ENCODE data around the gene MYO1F. TPM values are rescaled to one million over a fixed set of nuclear protein-coding genes. Genes with fewer than 3 reads are reported as not detected.
"Not testable (repeated sequence)": the region's sequence is repeated elsewhere in the genome, so short reads cannot be mapped to it uniquely, and the experiment has no call there.

The MYO1F gene
- 1 to 10 TPM; 6.1 to 9.4 TPM for total RNA-seq

DNA sequence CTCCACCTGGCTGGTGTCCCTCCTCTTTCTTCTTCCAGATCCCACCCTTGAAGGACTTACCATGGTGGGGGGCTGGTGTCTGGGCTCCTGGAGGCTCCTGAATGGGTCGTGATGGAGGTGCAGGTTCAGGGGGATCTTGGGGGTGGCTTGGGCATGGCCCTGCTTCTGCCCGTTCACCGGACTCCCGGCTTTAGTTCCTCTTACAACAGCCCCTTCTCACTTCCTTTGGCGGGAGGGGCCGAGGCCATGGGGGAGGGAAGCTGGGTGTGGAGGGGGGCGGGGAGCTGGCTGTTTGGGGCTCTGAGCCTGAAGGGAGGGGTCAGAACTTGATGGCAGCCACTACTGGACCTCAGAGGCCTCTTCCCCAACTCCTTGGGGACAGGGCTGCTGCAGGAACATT, at the start of gene MYO1F:
Gene MYO1F (minus strand): TSS at position 196 of the 400 bp plus-strand sequence. CDS start 133 bp downstream, at position 63.
- DNase-seq (ENCODE audit: low spot score), result no peak
- Histone ChIP-seq H3K4me3 (peak within 1 kb of the TSS in 1 of 2 donors; percentile 11), H3K27me3 (replicated peaks; ENCODE audit: insufficient read depth) (no peaks in the 10 kb centered on the region), H3K36me3 (no peaks in the 10 kb centered on the region), H3K9me3 (no peaks in the 10 kb centered on the region), H3K27ac (no peak within 1 kb of the TSS), H3K4me1 (replicated peaks) (no peaks in the 10 kb centered on the region)
- intact Hi-C loops (cut with DNase I), result loop anchor here (10.0 kb wide), 1 partner anchor 162 kb away; the partner anchor contains the start of gene MARCHF2
- TF ChIP-seq POLR2AphosphoS5 (IDR thresholded peaks at IDR 0.05), result no peak
- TF ChIP-seq POLR2A (IDR thresholded peaks at IDR 0.05), result no peak
- TF ChIP-seq, protein P1, sequence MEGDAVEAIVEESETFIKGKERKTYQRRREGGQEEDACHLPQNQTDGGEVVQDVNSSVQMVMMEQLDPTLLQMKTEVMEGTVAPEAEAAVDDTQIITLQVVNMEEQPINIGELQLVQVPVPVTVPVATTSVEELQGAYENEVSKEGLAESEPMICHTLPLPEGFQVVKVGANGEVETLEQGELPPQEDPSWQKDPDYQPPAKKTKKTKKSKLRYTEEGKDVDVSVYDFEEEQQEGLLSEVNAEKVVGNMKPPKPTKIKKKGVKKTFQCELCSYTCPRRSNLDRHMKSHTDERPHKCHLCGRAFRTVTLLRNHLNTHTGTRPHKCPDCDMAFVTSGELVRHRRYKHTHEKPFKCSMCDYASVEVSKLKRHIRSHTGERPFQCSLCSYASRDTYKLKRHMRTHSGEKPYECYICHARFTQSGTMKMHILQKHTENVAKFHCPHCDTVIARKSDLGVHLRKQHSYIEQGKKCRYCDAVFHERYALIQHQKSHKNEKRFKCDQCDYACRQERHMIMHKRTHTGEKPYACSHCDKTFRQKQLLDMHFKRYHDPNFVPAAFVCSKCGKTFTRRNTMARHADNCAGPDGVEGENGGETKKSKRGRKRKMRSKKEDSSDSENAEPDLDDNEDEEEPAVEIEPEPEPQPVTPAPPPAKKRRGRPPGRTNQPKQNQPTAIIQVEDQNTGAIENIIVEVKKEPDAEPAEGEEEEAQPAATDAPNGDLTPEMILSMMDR (IDR thresholded peaks at IDR 0.05), result no peak
- WGBS, result 20% methylated on average over 7 of the region's 7 CpGs

DNA sequence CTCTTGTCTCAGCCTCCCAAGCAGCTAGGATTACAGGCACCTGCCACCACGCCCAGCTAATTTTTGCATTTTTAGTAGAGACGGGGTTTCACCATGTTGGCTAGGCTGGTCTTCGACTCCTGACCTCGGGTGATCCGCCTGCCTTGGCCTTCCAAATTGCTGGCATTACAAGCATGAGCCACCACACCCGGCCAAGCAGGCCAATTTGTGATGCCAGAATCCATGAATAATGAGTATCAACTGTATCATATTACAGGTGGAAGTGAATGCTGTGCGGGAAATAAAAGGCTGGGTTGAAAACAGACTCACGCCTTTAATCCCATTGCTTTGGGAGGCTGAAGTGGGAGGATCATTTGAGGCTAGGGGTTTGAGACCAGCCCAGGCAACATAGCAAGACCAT, 49.6 kb upstream of the MYO1F start:
- no peak overlapping the region for H3K27ac ChIP-seq
- DNase-seq (ENCODE audit: low spot score), result no peak
- TF ChIP-seq POLR2AphosphoS5 (IDR thresholded peaks at IDR 0.05) (no peak), POLR2A (IDR thresholded peaks at IDR 0.05) (no peak)
- TF ChIP-seq, protein P1 (IDR thresholded peaks at IDR 0.05), result no peak
- no peak overlapping the region for H3K4me3 ChIP-seq
- no peaks in the 10 kb centered on the region for H3K4me1 ChIP-seq (replicated peaks)
- intact Hi-C loops (cut with DNase I), result no loop called here
- H3K9me3 ChIP-seq, result no peaks in the 10 kb centered on the region
- H3K27me3 ChIP-seq (replicated peaks; ENCODE audit: insufficient read depth), result no peaks in the 10 kb centered on the region
- H3K36me3 ChIP-seq, result no peaks in the 10 kb centered on the region
- WGBS, result 70% methylated on average over 8 of the region's 8 CpGs

DNA sequence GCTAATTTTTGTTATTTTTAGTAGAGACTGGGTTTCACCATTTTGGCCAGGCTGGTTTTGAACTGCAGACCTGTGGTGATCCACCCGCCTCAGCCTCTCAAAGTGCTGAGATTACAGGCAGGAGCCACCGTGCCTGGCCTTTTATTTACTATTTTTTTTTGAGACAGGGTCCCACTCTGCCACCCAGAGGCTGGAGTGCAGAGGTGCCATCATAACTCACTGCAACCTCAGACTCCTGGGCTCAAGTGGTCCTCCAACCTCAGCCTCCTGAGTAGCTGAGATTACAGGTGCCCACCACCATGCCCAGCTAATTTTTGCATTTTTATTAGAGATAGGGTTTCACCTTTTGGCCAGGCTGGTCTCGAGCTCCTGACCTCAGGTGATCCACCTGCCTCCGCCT, 45.6 kb upstream of the MYO1F start:
- H3K36me3 ChIP-seq; intact Hi-C loops (cut with DNase I): not testable (repeated sequence)

DNA sequence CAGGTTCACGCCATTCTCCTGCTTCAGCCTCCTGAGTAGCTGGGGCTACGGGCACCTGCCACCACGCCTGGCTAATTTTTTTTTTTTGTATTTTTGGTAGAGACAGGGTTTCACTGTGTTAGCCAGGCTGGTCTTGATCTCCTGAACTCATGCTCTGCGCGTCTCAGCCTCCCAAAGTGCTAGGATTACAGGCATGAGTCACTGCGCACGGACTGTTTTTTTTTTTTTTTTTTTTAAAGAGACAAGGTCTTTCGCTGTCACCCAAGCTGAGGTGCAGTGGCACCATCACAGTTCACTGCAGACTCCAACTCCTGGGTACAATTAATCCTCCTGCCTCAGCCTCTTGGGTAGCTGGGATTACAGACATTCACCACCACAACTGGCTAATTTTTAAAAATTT, 41.5 kb upstream of the MYO1F start:
- no peak for TF ChIP-seq POLR2A (IDR thresholded peaks at IDR 0.05)
- TF ChIP-seq POLR2AphosphoS5 (IDR thresholded peaks at IDR 0.05), result no peak
- TF ChIP-seq, protein P1 (IDR thresholded peaks at IDR 0.05), result no peak
- H3K27ac ChIP-seq, result no peak overlapping the region
- WGBS, result 41% methylated on average over 8 of the region's 8 CpGs

More for the DNA sequence above, 45.6 kb upstream of the MYO1F start:
- H3K4me3 ChIP-seq; H3K27ac ChIP-seq; H3K9me3 ChIP-seq; H3K27me3 ChIP-seq (replicated peaks; ENCODE audit: insufficient read depth); DNase-seq (ENCODE audit: low spot score); H3K4me1 ChIP-seq (replicated peaks): not testable (repeated sequence)
- 47% methylated on average over 4 of the region's 4 CpGs for WGBS

DNA sequence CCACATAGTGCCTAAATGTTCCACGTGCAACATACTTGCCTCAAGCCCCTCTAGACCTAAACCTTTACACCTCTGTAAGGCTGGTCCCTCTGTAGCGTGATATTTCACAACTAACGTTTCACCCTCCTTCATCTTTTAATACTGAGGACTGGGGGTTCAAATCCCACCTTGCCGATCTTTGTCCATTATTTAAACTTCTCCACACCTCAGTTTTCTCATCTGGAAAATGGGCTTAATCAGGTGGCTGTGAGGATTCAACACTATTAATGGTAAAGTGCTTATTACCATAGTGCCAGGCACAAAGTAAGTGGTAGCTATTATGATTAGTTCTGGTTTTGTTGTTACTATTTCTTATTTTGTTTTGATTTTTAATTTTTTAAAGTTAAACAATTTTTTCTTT, 40.7 kb upstream of the MYO1F start:
- intact Hi-C loops (cut with DNase I), result no loop called here
- Histone ChIP-seq H3K4me1 (replicated peaks) (no peaks in the 10 kb centered on the region), H3K4me3 (no peak overlapping the region), H3K9me3 (no peaks in the 10 kb centered on the region), H3K27ac (no peak overlapping the region), H3K27me3 (replicated peaks; ENCODE audit: insufficient read depth) (no peaks in the 10 kb centered on the region), H3K36me3 (no peaks in the 10 kb centered on the region)
- no peak for DNase-seq (ENCODE audit: low spot score)
- 85% methylated on average over 4 of the region's 4 CpGs for WGBS
- TF ChIP-seq POLR2AphosphoS5 (IDR thresholded peaks at IDR 0.05) (no peak), POLR2A (IDR thresholded peaks at IDR 0.05) (no peak)
- TF ChIP-seq, protein P1 (IDR thresholded peaks at IDR 0.05), result no peak

More for the DNA sequence above, 41.5 kb upstream of the MYO1F start:
- no peak for DNase-seq (ENCODE audit: low spot score)
- no peaks in the 10 kb centered on the region for H3K4me1 ChIP-seq (replicated peaks)
- H3K4me3 ChIP-seq, result no peak overlapping the region
- intact Hi-C loops (cut with DNase I), result no loop called here
- H3K27me3 ChIP-seq (replicated peaks; ENCODE audit: insufficient read depth), result no peaks in the 10 kb centered on the region
- H3K36me3 ChIP-seq, result no peaks in the 10 kb centered on the region
- H3K9me3 ChIP-seq, result no peaks in the 10 kb centered on the region

DNA sequence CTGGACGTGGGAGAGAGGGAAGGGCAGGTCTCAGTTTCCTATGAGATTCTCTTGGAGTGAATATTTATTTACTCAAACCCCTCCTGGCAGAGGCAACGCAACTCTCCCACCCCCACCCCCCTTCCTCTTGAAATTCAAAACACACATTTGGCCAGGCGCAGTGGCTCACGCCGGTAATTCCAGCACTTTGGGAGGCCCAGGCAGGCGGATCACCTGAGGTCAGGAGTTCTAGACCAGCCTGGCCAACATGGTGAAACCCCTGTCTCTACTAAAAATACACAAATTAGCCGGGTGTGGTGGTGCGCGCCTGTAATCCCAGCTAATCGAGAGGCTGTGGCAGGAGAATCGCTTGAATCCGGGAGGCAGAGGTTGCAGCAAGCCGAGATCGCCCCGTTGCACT, 40.1 kb upstream of the MYO1F start:
- H3K27ac ChIP-seq; H3K36me3 ChIP-seq; H3K27me3 ChIP-seq (replicated peaks; ENCODE audit: insufficient read depth); DNase-seq (ENCODE audit: low spot score); intact Hi-C loops (cut with DNase I); H3K9me3 ChIP-seq; H3K4me3 ChIP-seq; H3K4me1 ChIP-seq (replicated peaks): not testable (repeated sequence)
- 61% methylated on average over 15 of the region's 15 CpGs for WGBS
